NCI-H524 (cell line): ENCODE results near the gene METTL25.

Source experiments
- DNase-seq, 2 experiments: peaks; one replicate each; lab custom pipeline; 2025; lab: John Stamatoyannopoulos, UW

Gene METTL25

DNA sequence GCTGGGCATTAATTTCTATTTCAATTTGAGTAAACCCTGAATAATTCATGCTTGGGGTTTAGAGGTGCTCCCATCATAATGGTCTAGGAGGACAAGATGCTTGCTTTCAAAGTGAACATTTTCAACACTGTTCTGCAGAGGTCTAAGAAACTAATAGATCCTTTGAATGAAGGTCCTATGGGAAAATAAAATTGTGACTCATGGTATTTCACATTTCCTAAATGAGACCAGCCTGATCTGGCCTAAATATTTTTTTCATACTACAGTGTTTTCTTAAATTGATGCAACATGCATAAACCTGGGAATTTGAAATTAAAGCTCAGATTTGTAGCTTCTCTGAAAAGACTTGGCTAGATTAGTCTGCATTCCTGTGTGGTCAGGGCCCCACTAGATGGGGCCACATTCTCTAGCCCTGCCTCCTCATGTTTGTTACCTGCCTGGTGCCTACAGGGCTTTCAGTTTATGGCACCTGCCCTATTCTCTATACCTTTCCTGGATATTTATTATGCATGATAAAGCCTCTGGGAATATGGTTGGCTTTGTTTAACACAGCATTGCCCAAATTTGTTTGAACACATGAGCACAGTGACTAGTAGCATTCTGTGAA lies 112.7 kb downstream of the METTL25 start:
- DNase-seq, result no peak

DNA sequence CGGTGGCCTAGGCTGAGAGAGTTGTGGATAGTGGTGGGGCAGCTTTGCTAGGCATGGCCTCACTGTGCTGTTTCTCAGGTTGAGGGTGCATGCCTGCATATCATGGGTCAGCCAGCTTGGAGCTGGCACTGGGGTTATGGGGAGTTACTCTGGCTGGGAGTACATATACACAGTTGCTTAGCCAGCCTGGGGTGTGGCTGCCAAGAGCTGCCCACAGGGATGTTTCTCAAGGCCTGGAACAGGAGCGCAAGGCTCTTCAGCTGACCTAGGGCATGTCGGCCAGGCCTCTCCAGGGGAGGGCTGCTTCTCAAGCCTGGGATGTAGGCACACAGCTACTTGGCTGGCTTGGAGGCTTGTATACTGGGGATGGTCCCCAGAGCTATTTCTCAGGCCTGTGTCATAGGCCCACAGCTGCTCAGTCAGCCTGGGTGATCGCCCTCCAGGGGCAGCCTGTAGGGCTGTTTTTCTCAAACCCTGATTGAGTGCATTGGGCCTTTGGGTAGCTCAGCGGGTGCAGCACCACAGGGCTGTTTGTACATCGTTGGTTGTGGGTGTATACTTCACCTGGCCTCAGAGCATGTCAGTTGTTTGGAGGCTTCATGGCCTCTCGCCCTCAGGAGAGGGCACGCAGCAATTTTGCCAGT lies 114.9 kb downstream of the METTL25 start:
- DNase-seq, result no peak

- DNase-seq, result no peak
These were observed 116.0 kb downstream of the METTL25 start for GRCh38 chr12:82474181-82474797.

GRCh38 chr12:82474798-82475184 lies 116.5 kb downstream of the METTL25 start:
- DNase-seq, result no peak

DNA sequence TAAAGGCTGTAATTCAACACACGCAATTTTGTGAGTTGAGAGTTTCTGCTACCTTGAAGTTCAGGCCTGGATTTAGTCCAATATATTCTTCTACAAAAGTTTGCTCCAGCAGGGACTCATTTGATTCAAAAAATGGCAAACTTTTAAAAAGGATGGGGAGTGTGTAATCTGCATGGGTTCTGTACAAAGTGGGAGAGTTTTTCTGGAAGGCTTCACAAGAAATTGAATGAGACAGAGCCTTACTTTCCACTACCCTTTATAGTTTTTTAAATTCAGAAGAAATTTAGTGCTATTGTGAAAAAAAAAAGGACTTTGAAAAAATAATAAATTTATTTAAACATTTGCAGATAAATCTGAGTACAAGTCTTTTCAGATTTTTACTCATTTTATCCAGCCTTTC lies 116.9 kb downstream of the METTL25 start:
- no peak for DNase-seq

DNA sequence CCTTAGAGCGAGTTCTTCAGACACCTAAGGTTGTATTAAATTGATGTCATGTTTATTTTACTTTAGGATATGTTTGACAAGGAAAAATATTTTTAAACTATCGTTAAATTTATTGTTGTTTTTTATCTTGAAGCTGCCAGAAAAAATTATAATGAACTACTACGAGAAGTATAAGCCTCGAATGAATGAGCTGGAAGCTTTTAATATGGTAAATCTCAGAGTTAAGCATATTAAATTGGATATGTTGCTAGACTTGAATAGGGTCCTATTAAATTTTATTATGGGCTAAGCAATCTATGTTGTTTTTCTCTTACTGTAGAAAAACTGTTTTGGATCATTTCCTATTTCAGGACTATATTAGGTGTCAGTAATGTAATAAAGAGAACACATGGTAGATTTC lies 118.2 kb downstream of the METTL25 start:
- no peak for DNase-seq

- DNase-seq, result no peak
These were observed 121.2 kb downstream of the METTL25 start for GRCh38 chr12:82479511-82479910.

DNA sequence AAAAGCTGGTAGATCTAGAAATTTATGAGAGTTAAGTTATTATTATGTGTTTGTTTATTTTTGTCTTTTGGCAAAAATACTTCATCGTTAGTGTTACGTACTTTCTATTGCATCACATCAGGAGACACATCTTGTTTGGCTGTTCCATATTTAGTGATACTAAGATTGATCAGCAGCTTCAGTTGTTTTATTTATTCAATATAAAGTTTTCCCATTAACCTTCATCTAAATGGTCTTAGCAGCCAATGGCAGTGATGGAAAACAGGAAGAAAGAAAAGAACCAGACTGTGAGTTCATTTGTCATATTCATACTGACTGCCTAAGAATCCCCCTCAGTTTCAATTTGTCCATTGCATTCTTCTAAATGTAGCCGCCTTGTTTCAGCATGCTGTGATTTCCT lies 122.3 kb downstream of the METTL25 start:
- no peak for DNase-seq

DNA sequence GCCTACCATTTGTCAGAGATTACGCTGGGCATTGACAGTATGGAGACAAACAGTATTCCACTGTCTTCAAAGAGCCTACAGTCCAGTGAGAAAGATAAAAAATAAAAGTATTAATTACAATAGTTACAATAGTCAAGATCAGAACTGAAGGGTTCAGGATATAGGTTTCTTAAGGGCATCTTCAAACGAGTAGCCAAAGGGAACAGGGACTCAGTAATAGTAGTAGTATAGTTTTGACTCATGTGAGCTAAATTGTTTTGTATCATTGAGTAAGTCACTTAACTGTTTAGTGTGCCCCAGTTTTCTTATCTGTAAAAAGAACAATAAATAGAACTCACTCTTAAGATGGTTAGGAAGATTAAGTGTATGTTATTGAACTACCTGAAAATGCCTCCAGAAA lies 123.6 kb downstream of the METTL25 start:
- no peak for DNase-seq

GRCh38 chr12:82486524-82487235 lies 128.4 kb downstream of the METTL25 start:
- no peak for DNase-seq

GRCh38 chr12:82504409-82504808 lies 146.1 kb downstream of the METTL25 start:
- no peak for DNase-seq

DNA sequence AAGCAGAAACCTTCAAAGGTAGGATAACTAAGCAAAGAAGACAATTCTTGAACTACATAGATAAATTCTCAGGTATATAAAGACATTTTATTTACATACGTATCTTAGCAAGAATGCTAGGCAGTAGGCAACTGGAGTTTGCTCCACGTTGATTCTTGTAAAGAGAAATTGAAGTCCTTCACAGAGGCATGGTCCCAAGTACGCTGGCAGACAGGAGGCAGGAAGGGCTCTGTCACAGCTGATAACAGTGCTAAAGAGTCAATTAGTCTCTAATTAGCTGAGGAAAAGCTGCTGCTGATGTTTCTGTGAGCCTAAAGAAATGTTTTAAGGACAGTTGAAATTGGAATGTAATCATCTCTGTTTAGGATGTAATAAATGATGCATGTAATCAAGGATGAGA lies 146.8 kb downstream of the METTL25 start:
- no peak for DNase-seq

DNA sequence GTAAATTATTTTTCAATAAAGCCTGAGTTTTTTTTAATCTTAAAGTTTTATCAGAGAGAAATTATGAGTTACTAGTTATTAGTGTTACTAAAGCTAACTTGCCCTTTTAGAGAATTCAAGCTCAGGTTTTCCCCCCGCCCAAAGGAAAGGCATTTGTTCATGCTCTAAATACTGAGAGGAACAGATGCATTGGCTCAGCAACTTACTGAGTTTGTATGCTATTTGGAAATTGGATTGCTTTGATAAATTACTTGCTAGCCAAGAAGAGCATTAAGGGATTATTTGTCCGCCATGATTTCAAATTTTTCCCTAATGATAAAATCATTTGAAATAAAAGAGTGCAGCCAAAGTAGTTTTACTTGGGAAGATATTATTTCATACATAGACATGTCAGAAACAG lies 149.4 kb downstream of the METTL25 start:
- DNase-seq, result peak; percentile 7 to 18

DNA sequence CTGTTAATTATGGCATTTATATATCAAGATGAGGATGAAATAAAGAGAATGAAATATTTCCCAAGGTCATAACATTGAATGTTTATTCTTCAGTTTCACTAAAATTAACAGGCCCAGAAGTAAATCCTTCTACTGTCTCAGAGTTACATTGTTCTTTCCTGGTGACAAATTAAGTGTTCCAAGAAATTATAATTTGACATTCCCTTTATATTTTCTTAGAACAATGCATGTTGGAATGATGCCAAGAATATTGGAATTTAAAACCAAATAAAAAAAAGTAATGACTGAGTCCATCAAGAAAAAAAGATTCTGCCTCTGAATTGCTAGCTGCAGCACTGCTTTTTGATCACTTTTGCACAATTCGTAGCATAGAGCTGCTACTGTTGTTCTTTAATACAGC lies 152.1 kb downstream of the METTL25 start:
- no peak for DNase-seq

- no peak for DNase-seq
These were observed 156.6 kb downstream of the METTL25 start for GRCh38 chr12:82514880-82515279.

GRCh38 chr12:82515652-82516051 lies 157.3 kb downstream of the METTL25 start:
- DNase-seq, result no peak

GRCh38 chr12:82517027-82517426 lies 158.7 kb downstream of the METTL25 start:
- peak in 1 of 2 experiments; percentile 29 for DNase-seq

DNA sequence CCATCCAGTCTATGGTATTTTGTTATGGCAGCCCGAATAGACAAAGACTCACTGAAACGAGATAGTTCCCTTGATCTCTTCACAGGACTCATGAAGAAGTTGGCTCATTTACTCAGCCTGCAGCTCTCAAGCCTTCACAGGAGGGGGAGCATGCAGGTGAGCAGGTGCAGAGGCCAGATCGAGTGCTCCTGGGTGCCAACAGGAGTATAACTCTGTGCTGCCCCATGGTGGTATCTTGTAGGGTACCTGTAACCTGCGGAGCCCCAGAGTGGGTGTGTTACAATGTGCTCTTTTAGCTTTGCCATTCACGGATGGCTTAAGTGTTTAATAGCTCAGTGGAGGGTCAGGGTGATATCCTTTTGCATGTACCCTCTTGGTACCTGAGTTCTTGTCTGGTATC lies 159.5 kb downstream of the METTL25 start:
- no peak for DNase-seq

- DNase-seq, result no peak
These were observed 161.2 kb downstream of the METTL25 start for GRCh38 chr12:82519510-82519909.

- DNase-seq, result no peak
These were observed 164.0 kb downstream of the METTL25 start for GRCh38 chr12:82522285-82522684.

DNA sequence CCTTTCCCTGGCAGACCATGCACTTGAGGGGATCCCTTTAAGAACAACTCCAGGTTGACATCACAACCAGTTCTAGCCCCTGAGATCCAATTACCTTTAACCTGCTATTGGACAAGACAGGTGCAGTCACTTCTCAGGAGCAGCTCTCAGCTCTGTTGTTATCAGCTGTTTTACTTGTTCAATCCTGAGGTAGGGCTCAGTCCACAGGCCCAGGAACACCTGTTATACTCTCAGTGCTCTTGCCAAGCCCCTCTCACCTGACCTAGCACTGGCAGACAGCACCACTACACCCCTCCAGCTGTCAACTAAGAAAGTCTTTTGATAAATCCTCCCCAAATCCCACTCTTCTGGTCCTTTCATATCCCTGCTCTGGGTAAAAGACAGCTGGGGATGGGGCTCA lies 164.4 kb downstream of the METTL25 start:
- DNase-seq, result peak; percentile 5 to 61

GRCh38 chr12:82523996-82524395 lies 165.7 kb downstream of the METTL25 start:
- no peak for DNase-seq

- DNase-seq, result peak; percentile 61 to 86
These were observed 166.3 kb downstream of the METTL25 start for GRCh38 chr12:82524641-82525040.
